ENCODE results near the gene ZNF474. TPM values are rescaled to one million over a fixed set of nuclear protein-coding genes. Genes with fewer than 3 reads are reported as not detected.

ZNF474 gene
- total RNA-seq, 2 donors from 2014 or later, result not detected

DNA sequence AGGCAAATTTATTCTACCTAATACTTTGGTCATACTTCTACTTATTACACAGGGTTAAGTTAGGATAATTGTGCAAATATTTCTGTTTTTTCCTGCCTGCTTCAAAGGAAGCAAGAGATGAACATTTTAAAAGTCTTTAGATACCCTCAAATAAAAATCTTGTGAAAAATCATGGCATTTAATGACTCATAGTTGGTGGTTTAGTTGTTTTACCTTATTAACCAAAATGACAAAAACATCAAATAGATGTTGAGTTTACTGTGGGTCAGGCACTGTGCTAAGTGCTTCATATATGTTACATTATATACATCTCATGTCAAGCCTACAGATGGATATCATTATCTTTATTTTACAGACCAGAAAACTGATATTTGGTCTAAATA lies 54.4 kb downstream of the ZNF474 start:
- H3K27ac ChIP-seq, result no peak overlapping the region

DNA sequence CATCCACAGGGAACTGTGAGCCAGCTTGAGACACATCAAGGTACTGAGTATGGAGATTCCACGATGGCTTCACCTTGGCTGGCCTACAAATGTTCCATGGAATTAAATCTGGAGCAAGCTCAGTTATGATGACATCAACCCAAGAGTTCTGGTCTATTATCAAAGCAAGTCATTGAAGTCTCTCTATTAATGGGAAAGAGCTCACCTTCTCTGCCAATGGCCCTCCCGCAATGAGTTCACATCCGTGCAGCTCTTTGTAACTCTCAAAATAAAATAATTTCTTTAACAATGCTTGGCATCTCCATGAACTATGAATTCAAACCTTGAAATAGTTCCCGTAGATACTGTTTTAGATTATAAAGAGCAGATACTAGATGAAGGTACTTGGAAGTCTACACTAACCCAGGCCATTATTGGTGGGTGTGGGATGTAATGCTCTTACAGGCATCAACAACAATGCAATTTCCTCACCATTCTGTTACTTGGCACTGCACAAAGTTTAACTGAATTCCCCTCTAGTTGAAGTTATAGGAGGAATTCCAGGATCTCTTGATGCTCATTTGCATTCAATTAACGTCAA lies 55.4 kb downstream of the ZNF474 start:
- no peaks in the 10 kb centered on the region for H3K4me1 ChIP-seq
- H3K4me3 ChIP-seq, result no peak overlapping the region
- WGBS, 2 donors, result 72 to 77% methylated on average over 5 of the region's 5 CpGs
- no peaks in the 10 kb centered on the region for H3K36me3 ChIP-seq (replicated peaks in 1 of 2; ENCODE audit: insufficient read depth in 1 of 2, low read depth in 2 of 2)
- ATAC-seq (peak; percentile 42), DNase-seq (no peak)
- TF ChIP-seq, protein P1, sequence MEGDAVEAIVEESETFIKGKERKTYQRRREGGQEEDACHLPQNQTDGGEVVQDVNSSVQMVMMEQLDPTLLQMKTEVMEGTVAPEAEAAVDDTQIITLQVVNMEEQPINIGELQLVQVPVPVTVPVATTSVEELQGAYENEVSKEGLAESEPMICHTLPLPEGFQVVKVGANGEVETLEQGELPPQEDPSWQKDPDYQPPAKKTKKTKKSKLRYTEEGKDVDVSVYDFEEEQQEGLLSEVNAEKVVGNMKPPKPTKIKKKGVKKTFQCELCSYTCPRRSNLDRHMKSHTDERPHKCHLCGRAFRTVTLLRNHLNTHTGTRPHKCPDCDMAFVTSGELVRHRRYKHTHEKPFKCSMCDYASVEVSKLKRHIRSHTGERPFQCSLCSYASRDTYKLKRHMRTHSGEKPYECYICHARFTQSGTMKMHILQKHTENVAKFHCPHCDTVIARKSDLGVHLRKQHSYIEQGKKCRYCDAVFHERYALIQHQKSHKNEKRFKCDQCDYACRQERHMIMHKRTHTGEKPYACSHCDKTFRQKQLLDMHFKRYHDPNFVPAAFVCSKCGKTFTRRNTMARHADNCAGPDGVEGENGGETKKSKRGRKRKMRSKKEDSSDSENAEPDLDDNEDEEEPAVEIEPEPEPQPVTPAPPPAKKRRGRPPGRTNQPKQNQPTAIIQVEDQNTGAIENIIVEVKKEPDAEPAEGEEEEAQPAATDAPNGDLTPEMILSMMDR (IDR thresholded peaks at IDR 0.05), result no peak
- no peak for TF ChIP-seq POLR2A (IDR thresholded peaks at IDR 0.05)
- H3K9me3 ChIP-seq, result no peaks in the 10 kb centered on the region
- intact Hi-C loops (cut with DNase I), result no loop called here
- no peaks in the 10 kb centered on the region for H3K27me3 ChIP-seq
- H3K27ac ChIP-seq, result no peak overlapping the region

More for the DNA sequence above, 54.4 kb downstream of the ZNF474 start:
- Histone ChIP-seq H3K4me3 (no peak overlapping the region), H3K9me3 (no peaks in the 10 kb centered on the region), H3K4me1 (no peaks in the 10 kb centered on the region), H3K27me3 (no peaks in the 10 kb centered on the region), H3K36me3 (replicated peaks in 1 of 2; ENCODE audit: insufficient read depth in 1 of 2, low read depth in 2 of 2) (no peaks in the 10 kb centered on the region)
- DNase-seq (no peak), ATAC-seq (no peak)
- intact Hi-C loops (cut with DNase I), result no loop called here
- no peak for TF ChIP-seq POLR2A (IDR thresholded peaks at IDR 0.05)
- TF ChIP-seq, protein P1 (IDR thresholded peaks at IDR 0.05), result no peak

DNA sequence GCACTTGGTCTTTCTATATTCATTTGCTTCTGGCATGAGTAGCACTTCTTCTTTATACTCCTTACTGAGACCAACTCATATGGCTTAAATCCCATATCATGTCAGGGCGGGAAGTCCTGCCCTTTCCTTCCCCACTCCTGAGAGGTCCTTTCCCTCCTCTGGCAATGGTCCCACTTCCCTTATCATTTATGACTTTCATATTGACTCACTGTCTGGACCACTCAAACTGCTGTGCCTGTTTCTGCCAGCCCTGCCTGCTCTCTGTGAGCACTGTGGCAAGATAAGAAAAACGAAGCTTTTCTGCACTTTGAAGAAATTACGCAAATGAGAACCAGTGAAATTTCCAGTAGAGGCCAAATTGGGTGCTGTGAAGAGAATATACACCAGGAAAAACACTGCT lies 58.1 kb downstream of the ZNF474 start:
- DNase-seq, result peak in 1 of 4 donors; percentile 8
- intact Hi-C loops (cut with DNase I), result no loop called here
- no peak for ATAC-seq

DNA sequence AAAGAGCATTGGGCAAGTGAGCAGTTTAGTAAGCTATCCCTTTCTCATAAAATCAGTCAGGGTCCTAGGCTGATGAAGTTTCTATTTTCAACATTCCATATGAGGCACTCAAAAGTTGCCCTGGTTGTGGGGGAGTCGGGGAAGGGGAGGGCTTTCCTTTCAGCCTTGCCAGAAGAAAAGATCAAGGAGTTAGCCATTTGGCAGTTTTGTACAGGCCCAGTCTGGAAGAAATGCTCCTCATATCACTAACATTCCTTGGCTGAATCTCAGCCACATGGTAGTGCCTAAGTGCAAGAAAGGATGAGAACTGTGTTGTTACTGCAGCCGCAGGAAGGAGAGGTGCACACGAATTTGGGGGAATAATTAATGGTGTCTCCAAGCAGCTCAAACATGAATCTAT lies 60.8 kb downstream of the ZNF474 start:
- no peak overlapping the region for H3K4me3 ChIP-seq
- H3K27me3 ChIP-seq, result no peaks in the 10 kb centered on the region
- no peaks in the 10 kb centered on the region for H3K36me3 ChIP-seq (replicated peaks in 1 of 2; ENCODE audit: insufficient read depth in 1 of 2, low read depth in 2 of 2)
- H3K9me3 ChIP-seq, result no peaks in the 10 kb centered on the region
- H3K4me1 ChIP-seq, result no peaks in the 10 kb centered on the region
- DNase-seq (no peak), ATAC-seq (no peak)
- intact Hi-C loops (cut with DNase I), result no loop called here
- WGBS, 2 donors, result 58 to 67% methylated on average over 3 of the region's 3 CpGs
- no peak overlapping the region for H3K27ac ChIP-seq
- TF ChIP-seq, protein P1 (IDR thresholded peaks at IDR 0.05), result no peak
- no peak for TF ChIP-seq POLR2A (IDR thresholded peaks at IDR 0.05)

More for the DNA sequence above, 58.1 kb downstream of the ZNF474 start:
- H3K4me1 ChIP-seq, result no peaks in the 10 kb centered on the region
- WGBS, 2 donors, result 14% methylated on average over 3 of the region's 3 CpGs
- TF ChIP-seq, protein P1 (IDR thresholded peaks at IDR 0.05), result no peak
- no peak for TF ChIP-seq POLR2A (IDR thresholded peaks at IDR 0.05)
- no peaks in the 10 kb centered on the region for H3K27me3 ChIP-seq
- no peak overlapping the region for H3K27ac ChIP-seq
- no peak overlapping the region for H3K4me3 ChIP-seq
- H3K9me3 ChIP-seq, result no peaks in the 10 kb centered on the region
- no peaks in the 10 kb centered on the region for H3K36me3 ChIP-seq (replicated peaks in 1 of 2; ENCODE audit: insufficient read depth in 1 of 2, low read depth in 2 of 2)

Measured in body of pancreas (tissue), 4 donors.